Measurements from ENCODE around the gene ZNF384. TPM values are rescaled to one million over a fixed set of nuclear protein-coding genes. Genes with fewer than 3 reads are reported as not detected.
A peak's percentile ranks its signal among the peaks of the same experiment; 100 is the strongest.

Gene ZNF384
- total and polyA plus RNA-seq, 10 of the 15 experiments (the other 5 are each of a cell fraction or from before 2014, with no cell fraction given), result 0.46 to 81.5 (median 30.5) TPM

GRCh38 chr12:6644257-6644596 is 44.9 kb downstream of the ZNF384 start (continued):
- TF ChIP-seq SIX5 (IDR thresholded peaks at IDR 0.05; ENCODE audit: low read depth, low read length, severe bottlenecking), result no peak
- TF ChIP-seq EED (IDR thresholded peaks at IDR 0.05; ENCODE audit: low read depth), result peak; percentile 78
- TF ChIP-seq, protein P1, sequence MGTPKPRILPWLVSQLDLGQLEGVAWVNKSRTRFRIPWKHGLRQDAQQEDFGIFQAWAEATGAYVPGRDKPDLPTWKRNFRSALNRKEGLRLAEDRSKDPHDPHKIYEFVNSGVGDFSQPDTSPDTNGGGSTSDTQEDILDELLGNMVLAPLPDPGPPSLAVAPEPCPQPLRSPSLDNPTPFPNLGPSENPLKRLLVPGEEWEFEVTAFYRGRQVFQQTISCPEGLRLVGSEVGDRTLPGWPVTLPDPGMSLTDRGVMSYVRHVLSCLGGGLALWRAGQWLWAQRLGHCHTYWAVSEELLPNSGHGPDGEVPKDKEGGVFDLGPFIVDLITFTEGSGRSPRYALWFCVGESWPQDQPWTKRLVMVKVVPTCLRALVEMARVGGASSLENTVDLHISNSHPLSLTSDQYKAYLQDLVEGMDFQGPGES (IDR thresholded peaks at IDR 0.05), result no peak
- no peak for TF ChIP-seq PAX5 (IDR thresholded peaks at IDR 0.05; ENCODE audit: borderline replicate concordance, low read depth, low read length)
- 0 out of 2 replicates have a peak, but pooled peaks have one; percentile 61 for TF ChIP-seq HDGF (IDR thresholded peaks at IDR 0.05)
- TF ChIP-seq E2F4 (IDR thresholded peaks at IDR 0.05; ENCODE audit: low read depth, low read length), result no peak
- 0 out of 4 replicates have a peak, but pooled peaks of 1 of the 2 experiments have one; percentile 22 for TF ChIP-seq IKZF2 (IDR thresholded peaks at IDR 0.05)
- TF ChIP-seq SPI1 (IDR thresholded peaks at IDR 0.05; ENCODE audit: borderline replicate concordance, insufficient read depth, low read depth, low read length), result peak; percentile 80
- TF ChIP-seq RUNX3 (IDR thresholded peaks at IDR 0.05; ENCODE audit: low read length), result 0 out of 2 replicates have a peak, but pooled peaks have one; percentile 7
- TF ChIP-seq NFYA (IDR thresholded peaks at IDR 0.05; ENCODE audit: borderline replicate concordance, low read depth, low read length), result no peak
- no peak for TF ChIP-seq MYB (IDR thresholded peaks at IDR 0.05; ENCODE audit: borderline replicate concordance, low read depth, low read length)
- no peak for TF ChIP-seq STAT3 (IDR thresholded peaks at IDR 0.05; ENCODE audit: low read depth, low read length)
- TF ChIP-seq EZH2 (IDR thresholded peaks at IDR 0.05; ENCODE audit: borderline replicate concordance, control insufficient read depth, low read depth, low read length), result no peak
- TF ChIP-seq ZNF622 (IDR thresholded peaks at IDR 0.05), result no peak
- TF ChIP-seq RELA (IDR thresholded peaks at IDR 0.05; ENCODE audit: borderline replicate concordance, partially characterized antibody), result no peak
